Upper lobe of right lung (tissue), 1 donor: Measurements from ENCODE around the gene RPS15. TPM values are rescaled to one million over a fixed set of nuclear protein-coding genes. Genes with fewer than 3 reads are reported as not detected.

Experiments used
- ATAC-seq: fragments of 200-7000 bp; cut with Tn5 transposase; one replicate; pipeline ENCODE4 v1.9.1; 2020; ENCODE audit warnings: mild to moderate bottlenecking, moderate library complexity
- DNase-seq: peaks from one replicate; pipeline ENCODE4 v3.0.0-alpha.2; 2020
- H3K27ac ChIP-seq: fragments of 200-600 bp; one replicate; pipeline ENCODE4 v1.8.0; 2022
- H3K27me3 ChIP-seq: fragments of 200-600 bp; one replicate; pipeline ENCODE4 v1.8.0; 2022; ENCODE audit warnings: mild to moderate bottlenecking
- H3K36me3 ChIP-seq: fragments of 200-600 bp; one replicate; pipeline ENCODE4 v1.8.0; 2022
- H3K4me1 ChIP-seq: fragments of 200-600 bp; one replicate; pipeline ENCODE4 v1.8.0; 2022
- H3K4me3 ChIP-seq: fragments of 200-600 bp; one replicate; pipeline ENCODE4 v1.8.0; 2022; ENCODE audit warnings: mild to moderate bottlenecking
- H3K9me3 ChIP-seq: fragments of 200-600 bp; one replicate; pipeline ENCODE4 v1.8.0; 2022
- intact Hi-C: fragments of 100-400 bp; cut with DNase I; formaldehyde crosslinking; loops from one replicate; pipeline ENCODE4 v1.11.0; 2022
- total RNA-seq: library from RNA; stranded (reverse); fragmentation: NEBNext Ultra II Directional; extraction: Animal tissue kit (Norgen Biotek cat#: 25700); gene quantifications from one replicate; pipeline ENCODE4 v1.2.1, GENCODE V29; 2021
- TF ChIP-seq, protein P1 (sequence below): fragments of 200-600 bp; IDR thresholded peaks from one replicate; pipeline ENCODE4 v1.8.0; 2022; ENCODE audit warnings: antibody characterized with exemption
- donor health status: DM: no; HTN: yes; CAD: no; lungs with severe emphysema.

Gene RPS15
- total RNA-seq, 1 donor from 2014 or later, result 841 TPM

DNA sequence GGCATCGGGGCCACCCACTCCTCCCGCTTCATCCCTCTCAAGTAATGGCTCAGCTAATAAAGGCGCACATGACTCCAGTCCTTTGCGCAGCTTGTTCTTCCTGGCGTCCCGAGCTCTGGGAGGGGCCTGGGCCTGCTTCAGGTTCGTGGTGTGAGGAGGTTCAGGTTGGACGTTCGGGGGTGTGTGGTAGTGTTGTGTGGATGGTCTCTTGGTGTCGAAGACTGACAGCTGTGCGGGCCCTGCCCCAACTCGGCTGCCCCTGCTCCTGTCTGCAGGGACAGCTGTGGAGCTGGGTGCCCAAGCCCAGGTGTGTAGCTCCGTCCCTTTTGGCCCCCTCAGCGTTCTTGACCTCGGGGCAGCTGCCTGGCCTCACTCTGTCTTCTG, 2.2 kb downstream of the RPS15 start:
- Histone ChIP-seq H3K4me3 (no peak overlapping the region), H3K36me3 (peaks cover 36% of the 10 kb centered on the region), H3K27me3 (peaks cover 2% of the 10 kb centered on the region), H3K4me1 (peaks cover 21% of the 10 kb centered on the region), H3K9me3 (no peaks in the 10 kb centered on the region), H3K27ac (no peak overlapping the region)
- no peak for ATAC-seq
- TF ChIP-seq, protein P1, sequence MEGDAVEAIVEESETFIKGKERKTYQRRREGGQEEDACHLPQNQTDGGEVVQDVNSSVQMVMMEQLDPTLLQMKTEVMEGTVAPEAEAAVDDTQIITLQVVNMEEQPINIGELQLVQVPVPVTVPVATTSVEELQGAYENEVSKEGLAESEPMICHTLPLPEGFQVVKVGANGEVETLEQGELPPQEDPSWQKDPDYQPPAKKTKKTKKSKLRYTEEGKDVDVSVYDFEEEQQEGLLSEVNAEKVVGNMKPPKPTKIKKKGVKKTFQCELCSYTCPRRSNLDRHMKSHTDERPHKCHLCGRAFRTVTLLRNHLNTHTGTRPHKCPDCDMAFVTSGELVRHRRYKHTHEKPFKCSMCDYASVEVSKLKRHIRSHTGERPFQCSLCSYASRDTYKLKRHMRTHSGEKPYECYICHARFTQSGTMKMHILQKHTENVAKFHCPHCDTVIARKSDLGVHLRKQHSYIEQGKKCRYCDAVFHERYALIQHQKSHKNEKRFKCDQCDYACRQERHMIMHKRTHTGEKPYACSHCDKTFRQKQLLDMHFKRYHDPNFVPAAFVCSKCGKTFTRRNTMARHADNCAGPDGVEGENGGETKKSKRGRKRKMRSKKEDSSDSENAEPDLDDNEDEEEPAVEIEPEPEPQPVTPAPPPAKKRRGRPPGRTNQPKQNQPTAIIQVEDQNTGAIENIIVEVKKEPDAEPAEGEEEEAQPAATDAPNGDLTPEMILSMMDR, result no peak
- intact Hi-C loops, result no loop called here
- DNase-seq, result no peak

DNA sequence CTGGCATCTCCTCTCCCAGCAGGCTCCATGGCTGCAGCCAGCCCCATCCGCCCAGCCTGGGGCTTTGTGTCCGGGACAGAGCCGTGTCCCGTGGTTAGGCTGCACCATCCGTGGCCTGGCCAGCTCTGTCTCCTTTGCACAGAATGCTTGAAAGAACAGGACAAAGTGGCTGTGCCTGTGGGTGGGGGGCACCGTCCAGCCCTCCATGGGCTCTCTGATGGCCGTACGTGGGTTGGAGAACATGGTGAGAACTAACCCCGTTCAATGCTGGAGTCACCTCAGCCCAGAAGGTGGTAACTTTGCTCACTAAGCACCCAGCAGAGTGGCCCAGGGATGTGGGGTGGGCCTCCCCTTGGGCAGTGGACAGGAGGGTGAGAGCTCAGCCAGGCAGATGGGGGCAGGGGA, 2.8 kb downstream of the RPS15 start:
- TF ChIP-seq, protein P1, result no peak
- H3K36me3 ChIP-seq, result peaks cover 34% of the 10 kb centered on the region
- peaks cover 8% of the 10 kb centered on the region for H3K27me3 ChIP-seq
- no peaks in the 10 kb centered on the region for H3K9me3 ChIP-seq
- H3K27ac ChIP-seq, result no peak overlapping the region
- DNase-seq, result no peak
- ATAC-seq, result no peak
- H3K4me1 ChIP-seq, result peaks cover 23% of the 10 kb centered on the region
- H3K4me3 ChIP-seq, result no peak overlapping the region
- intact Hi-C loops, result no loop called here

- DNase-seq (peak; percentile 64), ATAC-seq (no peak)
- Histone ChIP-seq H3K27me3 (peaks cover 17% of the 10 kb centered on the region), H3K4me1 (peaks cover 30% of the 10 kb centered on the region), H3K36me3 (peaks cover 34% of the 10 kb centered on the region), H3K27ac (no peak overlapping the region), H3K9me3 (no peaks in the 10 kb centered on the region), H3K4me3 (no peak overlapping the region)
- TF ChIP-seq, protein P1, result no peak
- intact Hi-C loops, result no loop called here
Measured at GRCh38 chr19:1441677-1442438, 3.7 kb downstream of the RPS15 start.

- ATAC-seq (peak; percentile 94), DNase-seq (peak; percentile 89)
- Histone ChIP-seq H3K27me3 (peaks cover 52% of the 10 kb centered on the region), H3K36me3 (peaks cover 25% of the 10 kb centered on the region), H3K4me3 (peak overlapping the region; percentile 42), H3K9me3 (no peaks in the 10 kb centered on the region), H3K27ac (no peak overlapping the region), H3K4me1 (peaks cover 17% of the 10 kb centered on the region)
- TF ChIP-seq, protein P1, result peak; percentile 92
- intact Hi-C loops, result no loop called here
Measured at GRCh38 chr19:1445185-1445931, 7.2 kb downstream of the RPS15 start.

GRCh38 chr19:1445932-1446712, 7.9 kb downstream of the RPS15 start:
- intact Hi-C loops, result no loop called here
- H3K27me3 ChIP-seq, result peaks cover 59% of the 10 kb centered on the region
- no peaks in the 10 kb centered on the region for H3K9me3 ChIP-seq
- peak overlapping the region; percentile 42 for H3K4me3 ChIP-seq
- peaks cover 17% of the 10 kb centered on the region for H3K4me1 ChIP-seq
- DNase-seq (no peak), ATAC-seq (peak; percentile 1)
- H3K27ac ChIP-seq, result no peak overlapping the region
- peaks cover 18% of the 10 kb centered on the region for H3K36me3 ChIP-seq
- TF ChIP-seq, protein P1, result no peak
